ENCODE measurements around the gene PHGDH. TPM values are rescaled to one million over a fixed set of nuclear protein-coding genes. Genes with fewer than 3 reads are reported as not detected.

PHGDH gene
- total RNA-seq (2021) (499 and 575 TPM in 2 replicates), Bru-seq, nascent RNA (percentile 80 among the genes with signal in this experiment), BruChase-seq, experiment 1, labeled RNA remaining after a 2-hour chase (percentile 67 among the genes with signal in this experiment), BruChase-seq, experiment 2, labeled RNA remaining after a 6-hour chase (percentile 70 among the genes with signal in this experiment)
- long read RNA-seq, transcript PHGDH-201 (11 exons, 3,180 nt) = minor isoform, 6 of 1,003 reads
- long read RNA-seq, transcript PHGDH-232 (12 exons, 1,774 nt) = minor isoform, 5 of 1,003 reads
- long read RNA-seq, transcript PHGDH-208 (12 exons, 2,096 nt) = major isoform, 890 of 1,003 reads
- long read RNA-seq, partial matches to known transcripts = 39 of 1,003 reads
- long read RNA-seq, other reads (novel, unspliced or antisense) = 53 of 1,003 reads

- TSS peak; percentile 76 for BruUV-seq (replicated peaks)
- CTCF ChIA-PET = interaction anchor here (1.7 kb wide), 1 partner anchor 36 kb away, joined by 11 read pairs; no protein-coding TSS in a partner anchor
- intact Hi-C loops (cut with micrococcal nuclease; ENCODE audit: unreplicated experiment) = loop anchor here (2.0 kb wide), 1 partner anchor 37 kb away; no protein-coding TSS in a partner anchor
Observed at GRCh38 chr1:119711804-119712341, at the start of gene PHGDH. Gene PHGDH, plus strand, starts transcription at chr1:119711934. Its CDS starts 89 bp downstream, at chr1:119712023.

GRCh38 chr1:119662034-119662437 lies 49.7 kb upstream of the PHGDH start:
- CTCF ChIA-PET = interaction anchor here (0.7 kb wide), 1 partner anchor 48 kb away, joined by 3 read pairs; no protein-coding TSS in a partner anchor

More at GRCh38 chr1:119711804-119712341, at the start of gene PHGDH:
- Histone ChIP-seq H3K27me3 (replicated peaks; ENCODE audit: insufficient read depth, low read depth, low read length, poor library complexity) (no peaks in the 10 kb centered on the region), H3K9me3 (ENCODE audit: low read depth, low read length, poor library complexity, severe bottlenecking) (no peaks in the 10 kb centered on the region), H3K4me3 (ENCODE audit: low read depth, low read length, poor library complexity, severe bottlenecking) (peak within 1 kb of the TSS; percentile 83), H3K27ac (ENCODE audit: low read depth, low read length, poor library complexity, severe bottlenecking) (peak within 1 kb of the TSS; percentile 95), H3K36me3 (ENCODE audit: insufficient read depth, low read length, poor library complexity, severe bottlenecking) (peaks cover 21% of the 10 kb centered on the region), H3K4me1 (ENCODE audit: insufficient read depth, low read length, poor library complexity, severe bottlenecking) (peaks cover 40% of the 10 kb centered on the region)
- TF ChIP-seq CTCF (conservative IDR thresholded peaks at IDR 0.05; ENCODE audit: low read depth, low read length) (no peak), EZH2 (IDR thresholded peaks at IDR 0.05; ENCODE audit: borderline replicate concordance, low read depth, low read length, poor library complexity, severe bottlenecking) (no peak)
- POLR2A ChIA-PET (ENCODE audit: low non-redundant PET) = interaction anchor here (0.6 to 1.9 kb wide), 4 partner anchors 11 to 294 kb away, joined by 3 to 10 read pairs (median 4); no protein-coding TSS in a partner anchor
- peak; percentile 96 for DNase-seq (ENCODE audit: low spot score)

More at GRCh38 chr1:119662034-119662437, 49.7 kb upstream of the PHGDH start:
- intact Hi-C loops (cut with micrococcal nuclease; ENCODE audit: unreplicated experiment) = loop anchor here (2.0 kb wide), 1 partner anchor 75 kb away; no protein-coding TSS in a partner anchor
- no peaks in the 10 kb centered on the region for H3K27me3 ChIP-seq (replicated peaks; ENCODE audit: insufficient read depth, low read depth, low read length, poor library complexity)
- POLR2A ChIA-PET (ENCODE audit: low non-redundant PET) = interaction anchor here (0.7 kb wide), 1 partner anchor 15 kb away, joined by 4 read pairs; no protein-coding TSS in a partner anchor
- BruUV-seq (replicated peaks) = no TSS peak
- no peak overlapping the region for H3K4me3 ChIP-seq (ENCODE audit: low read depth, low read length, poor library complexity, severe bottlenecking)
- H3K36me3 ChIP-seq (ENCODE audit: insufficient read depth, low read length, poor library complexity, severe bottlenecking) = no peaks in the 10 kb centered on the region
- H3K4me1 ChIP-seq (ENCODE audit: insufficient read depth, low read length, poor library complexity, severe bottlenecking) = peaks cover 3% of the 10 kb centered on the region
- no peak for TF ChIP-seq EZH2 (IDR thresholded peaks at IDR 0.05; ENCODE audit: borderline replicate concordance, low read depth, low read length, poor library complexity, severe bottlenecking)
- TF ChIP-seq CTCF (conservative IDR thresholded peaks at IDR 0.05; ENCODE audit: low read depth, low read length) = no peak
- H3K9me3 ChIP-seq (ENCODE audit: low read depth, low read length, poor library complexity, severe bottlenecking) = no peaks in the 10 kb centered on the region
- no peak overlapping the region for H3K27ac ChIP-seq (ENCODE audit: low read depth, low read length, poor library complexity, severe bottlenecking)
- no peak for DNase-seq (ENCODE audit: low spot score)

Data from A673 (cell line).